ENCODE data around the gene RARG. TPM values are rescaled to one million over a fixed set of nuclear protein-coding genes. Genes with fewer than 3 reads are reported as not detected.
A peak's percentile ranks its signal among the peaks of the same experiment; 100 is the strongest.
"Not testable (repeated sequence)": the region's sequence is repeated elsewhere in the genome, so short reads cannot be mapped to it uniquely, and the experiment has no call there.

The RARG gene
- total RNA-seq, 4 donors from 2014 or later, result 160 to 207 (median 199) TPM

DNA sequence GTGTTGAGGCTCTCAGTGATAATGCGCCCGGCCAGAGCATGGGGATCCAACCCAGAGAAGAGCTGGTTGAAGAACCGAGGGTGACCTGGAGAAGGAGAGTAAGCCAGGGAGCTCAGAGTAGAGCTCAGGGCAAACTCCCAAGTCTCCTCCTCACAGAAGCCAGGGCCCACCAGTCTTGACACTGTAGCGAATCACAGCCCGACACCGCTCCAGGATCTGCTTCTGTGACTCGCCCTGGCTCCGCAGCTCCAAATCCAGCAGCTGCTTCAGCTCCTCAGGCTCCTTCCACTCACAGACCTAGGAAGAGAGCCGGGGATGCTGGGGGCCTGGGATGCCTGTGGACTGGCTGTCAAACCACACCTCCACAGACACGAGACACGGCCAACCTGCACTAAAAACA lies 59.7 kb downstream of the RARG start:
- no peak overlapping the region for H3K4me3 ChIP-seq (ENCODE audit: low read depth, poor library complexity, severe bottlenecking)
- TF ChIP-seq, protein P1, sequence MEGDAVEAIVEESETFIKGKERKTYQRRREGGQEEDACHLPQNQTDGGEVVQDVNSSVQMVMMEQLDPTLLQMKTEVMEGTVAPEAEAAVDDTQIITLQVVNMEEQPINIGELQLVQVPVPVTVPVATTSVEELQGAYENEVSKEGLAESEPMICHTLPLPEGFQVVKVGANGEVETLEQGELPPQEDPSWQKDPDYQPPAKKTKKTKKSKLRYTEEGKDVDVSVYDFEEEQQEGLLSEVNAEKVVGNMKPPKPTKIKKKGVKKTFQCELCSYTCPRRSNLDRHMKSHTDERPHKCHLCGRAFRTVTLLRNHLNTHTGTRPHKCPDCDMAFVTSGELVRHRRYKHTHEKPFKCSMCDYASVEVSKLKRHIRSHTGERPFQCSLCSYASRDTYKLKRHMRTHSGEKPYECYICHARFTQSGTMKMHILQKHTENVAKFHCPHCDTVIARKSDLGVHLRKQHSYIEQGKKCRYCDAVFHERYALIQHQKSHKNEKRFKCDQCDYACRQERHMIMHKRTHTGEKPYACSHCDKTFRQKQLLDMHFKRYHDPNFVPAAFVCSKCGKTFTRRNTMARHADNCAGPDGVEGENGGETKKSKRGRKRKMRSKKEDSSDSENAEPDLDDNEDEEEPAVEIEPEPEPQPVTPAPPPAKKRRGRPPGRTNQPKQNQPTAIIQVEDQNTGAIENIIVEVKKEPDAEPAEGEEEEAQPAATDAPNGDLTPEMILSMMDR (IDR thresholded peaks at IDR 0.05), result no peak
- TF ChIP-seq POLR2A (IDR thresholded peaks at IDR 0.05), result no peak
- intact Hi-C loops (cut with DNase I; ENCODE audit: low total_unique reads), result no loop called here
- DNase-seq (ENCODE audit: low spot score in 2 of 2), result peak in 1 of 2 donors; percentile 67
- 85 to 88% methylated on average over 11 of the region's 11 CpGs for WGBS, 2 donors

GRCh38 chr12:53171725-53172329 lies 60.2 kb downstream of the RARG start:
- WGBS, 2 donors, result 51 to 57% methylated on average over 10 of the region's 10 CpGs
- DNase-seq (ENCODE audit: low spot score in 2 of 2), result peak in 1 of 2 donors; percentile 56
- intact Hi-C loops (cut with DNase I; ENCODE audit: low total_unique reads), result no loop called here
- no peak for TF ChIP-seq POLR2A (IDR thresholded peaks at IDR 0.05)
- TF ChIP-seq, protein P1 (IDR thresholded peaks at IDR 0.05), result no peak
- no peak overlapping the region for H3K4me3 ChIP-seq (ENCODE audit: low read depth, poor library complexity, severe bottlenecking)

- peak in 1 of 2 donors; percentile 65 for DNase-seq (ENCODE audit: low spot score in 2 of 2)
- intact Hi-C loops (cut with DNase I; ENCODE audit: low total_unique reads), result no loop called here
- TF ChIP-seq POLR2A (IDR thresholded peaks at IDR 0.05), result no peak
- 85 to 86% methylated on average over 14 of the region's 14 CpGs for WGBS, 2 donors
- H3K4me3 ChIP-seq (ENCODE audit: low read depth, poor library complexity, severe bottlenecking), result no peak overlapping the region
These were observed 60.9 kb downstream of the RARG start for GRCh38 chr12:53170876-53171724.

DNA sequence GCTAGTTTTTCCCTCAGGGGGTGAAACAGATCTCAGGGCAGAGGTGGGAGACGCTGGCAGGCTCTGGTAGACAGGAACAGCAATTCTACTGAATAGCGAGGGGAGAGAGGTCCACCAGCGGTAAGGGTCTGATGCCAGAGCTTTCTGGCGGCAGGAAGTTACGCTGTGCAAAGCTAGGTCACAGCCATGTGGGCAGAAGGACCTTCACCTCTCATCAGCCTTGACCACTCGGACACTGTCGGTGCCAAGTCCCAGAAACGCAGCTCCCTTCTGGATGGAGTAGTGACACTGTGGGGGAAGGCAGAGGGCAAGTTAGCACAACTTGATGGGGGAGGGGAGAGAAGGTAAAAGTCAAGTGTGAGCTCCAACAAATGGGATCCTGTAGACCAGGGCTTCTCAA lies 61.8 kb downstream of the RARG start:
- intact Hi-C loops (cut with DNase I; ENCODE audit: low total_unique reads), result no loop called here
- TF ChIP-seq, protein P1 (IDR thresholded peaks at IDR 0.05), result no peak
- no peak for TF ChIP-seq POLR2A (IDR thresholded peaks at IDR 0.05)
- WGBS, 2 donors, result 94 to 95% methylated on average over 8 of the region's 8 CpGs
- no peak overlapping the region for H3K4me3 ChIP-seq (ENCODE audit: low read depth, poor library complexity, severe bottlenecking)
- DNase-seq (ENCODE audit: low spot score in 2 of 2), result peak in 1 of 2 donors; percentile 36

DNA sequence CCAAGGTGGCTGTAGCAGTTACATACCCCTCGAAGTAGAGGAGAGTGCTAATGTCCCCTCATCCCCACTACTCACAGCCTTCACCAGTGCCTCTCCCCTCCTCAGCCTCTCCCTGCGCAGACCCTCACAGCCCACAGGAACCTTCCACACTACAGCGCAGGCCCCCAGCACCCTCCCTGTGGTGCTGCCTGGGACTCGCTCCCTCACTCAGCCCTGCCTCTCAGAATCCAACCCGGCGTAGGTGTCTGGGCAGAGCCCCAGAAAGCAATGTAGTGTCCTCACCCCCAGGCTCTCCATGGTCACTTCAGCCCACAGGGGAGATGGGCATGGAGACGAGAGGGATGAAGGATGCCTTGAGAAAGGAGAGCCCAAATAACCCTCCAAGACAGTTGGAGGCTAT lies 62.4 kb downstream of the RARG start:
- peak in 1 of 2 donors; percentile 67 for DNase-seq (ENCODE audit: low spot score in 2 of 2)
- TF ChIP-seq, protein P1 (IDR thresholded peaks at IDR 0.05), result no peak
- TF ChIP-seq POLR2A (IDR thresholded peaks at IDR 0.05), result no peak
- WGBS, 2 donors, result 94 to 95% methylated on average over 7 of the region's 7 CpGs
- H3K4me3 ChIP-seq (ENCODE audit: low read depth, poor library complexity, severe bottlenecking), result no peak overlapping the region
- intact Hi-C loops (cut with DNase I; ENCODE audit: low total_unique reads), result no loop called here

- intact Hi-C loops (cut with DNase I; ENCODE audit: low total_unique reads), result no loop called here
- DNase-seq (ENCODE audit: low spot score in 2 of 2), result peak in 1 of 2 donors; percentile 3
- H3K4me3 ChIP-seq (ENCODE audit: low read depth, poor library complexity, severe bottlenecking), result no peak overlapping the region
- no peak for TF ChIP-seq POLR2A (IDR thresholded peaks at IDR 0.05)
- TF ChIP-seq, protein P1 (IDR thresholded peaks at IDR 0.05), result no peak
These were observed 65.2 kb downstream of the RARG start for GRCh38 chr12:53166837-53167236.

- DNase-seq (ENCODE audit: low spot score in 2 of 2), result peak in 1 of 2 donors; percentile 43
- intact Hi-C loops (cut with DNase I; ENCODE audit: low total_unique reads); H3K4me3 ChIP-seq (ENCODE audit: low read depth, poor library complexity, severe bottlenecking): not testable (repeated sequence)
- 98 to 100% methylated on average over 2 of the region's 2 CpGs for WGBS, 2 donors
These were observed 69.0 kb downstream of the RARG start for GRCh38 chr12:53163008-53163407.
